HL-60/S4 treated with phorbol 12-myristate 13-acetate at 8.2 ng/mL for 4 days and 3 days (cell line): ENCODE data around the gene DMAC1.

Experiments
- in situ Hi-C: fragments of 300-500 bp; cut with MboI; formaldehyde crosslinking; loops from 2 replicates; pipeline ENCODE4 v1.15.0; 2022; ENCODE audit warnings: low sequenced_read_pairs

Gene DMAC1

GRCh38 chr9:7799234-7799943 is at the start of gene DMAC1:
TSS of gene DMAC1 (minus strand) at chr9:7799778. CDS start at chr9:7799734, 44 bp downstream.
- in situ Hi-C loops: no loop called here

GRCh38 chr9:7849362-7849761 is 49.8 kb upstream of the DMAC1 start:
- in situ Hi-C loops: no loop called here

GRCh38 chr9:7848498-7848897 is 48.9 kb upstream of the DMAC1 start:
- in situ Hi-C loops: no loop called here

- in situ Hi-C loops: no loop called here
Observed at GRCh38 chr9:7844242-7844641, 44.7 kb upstream of the DMAC1 start.

- in situ Hi-C loops: no loop called here
Observed at GRCh38 chr9:7841831-7842230, 42.3 kb upstream of the DMAC1 start.

- in situ Hi-C loops: no loop called here
Observed at GRCh38 chr9:7834531-7834930, 35.0 kb upstream of the DMAC1 start.

- in situ Hi-C loops: no loop called here
Observed at GRCh38 chr9:7828334-7828733, 28.8 kb upstream of the DMAC1 start.

- in situ Hi-C loops: no loop called here
Observed at GRCh38 chr9:7827792-7828191, 28.2 kb upstream of the DMAC1 start.

GRCh38 chr9:7827056-7827455 is 27.5 kb upstream of the DMAC1 start:
- in situ Hi-C loops: no loop called here

GRCh38 chr9:7823651-7824050 is 24.1 kb upstream of the DMAC1 start:
- in situ Hi-C loops: no loop called here

GRCh38 chr9:7819984-7820383 is 20.4 kb upstream of the DMAC1 start:
- in situ Hi-C loops: no loop called here

- in situ Hi-C loops: no loop called here
Observed at GRCh38 chr9:7816021-7816420, 16.4 kb upstream of the DMAC1 start.

GRCh38 chr9:7813030-7813429 is 13.5 kb upstream of the DMAC1 start:
- in situ Hi-C loops: no loop called here

GRCh38 chr9:7811677-7812076 is 12.1 kb upstream of the DMAC1 start:
- in situ Hi-C loops: no loop called here

- in situ Hi-C loops: no loop called here
Observed at GRCh38 chr9:7802666-7803065, 3.1 kb upstream of the DMAC1 start.

- in situ Hi-C loops: no loop called here
Observed at GRCh38 chr9:7799944-7800285, 337 bp upstream of the DMAC1 start.

GRCh38 chr9:7794196-7794595 is 5.4 kb downstream of the DMAC1 start:
- in situ Hi-C loops: no loop called here

- in situ Hi-C loops: no loop called here
Observed at GRCh38 chr9:7791394-7791793, 8.2 kb downstream of the DMAC1 start.

- in situ Hi-C loops: no loop called here
Observed at GRCh38 chr9:7790819-7791182, 8.8 kb downstream of the DMAC1 start.

GRCh38 chr9:7790022-7790818 is 9.4 kb downstream of the DMAC1 start:
- in situ Hi-C loops: no loop called here

- in situ Hi-C loops: no loop called here
Observed at GRCh38 chr9:7788772-7789171, 10.8 kb downstream of the DMAC1 start.

GRCh38 chr9:7785813-7786212 is 13.8 kb downstream of the DMAC1 start:
- in situ Hi-C loops: no loop called here

- in situ Hi-C loops: no loop called here
Observed at GRCh38 chr9:7784472-7784871, 15.1 kb downstream of the DMAC1 start.
